IMR-90 (cell line): ENCODE measurements around the gene ZDHHC17. TPM values are rescaled to one million over a fixed set of nuclear protein-coding genes. Genes with fewer than 3 reads are reported as not detected.

ENCODE experiments used
- ATAC-seq: fragments of 200-7000 bp; cut with Tn5 transposase; 2 replicates; pipeline ENCODE4 v1.9.1; 2020; ENCODE audit warnings: low read depth, mild to moderate bottlenecking, moderate library complexity
- BruUV-seq: library from RNA; stranded (reverse); fragments of 400-500 nt; replicated peaks from 2 replicates; lab custom pipeline; 2021; lab: Mats Ljungman, UMichigan
- CTCF ChIA-PET: fragments of 300-600 bp; formaldehyde crosslinking; extraction: SDS; loops from one replicate; lab custom pipeline; 2021; ENCODE audit warnings: antibody characterized with exemption; lab: Yijun Ruan, JAX
- POLR2A ChIA-PET: fragments of 300-600 bp; sonication (Branson Sonifier 250); formaldehyde crosslinking; loops from one replicate; lab custom pipeline; 2022; ENCODE audit warnings: antibody characterized with exemption; ENCODE audit not compliant: unreplicated experiment; lab: Charles Lee
- DNase-seq: peaks from one replicate; pipeline ENCODE4 v3.0.0; 2013
- H2AFZ ChIP-seq: replicated peaks from 2 replicates; pipeline ENCODE3; 2013; ENCODE audit warnings: low read length, mild to moderate bottlenecking; ENCODE audit not compliant: poor library complexity
- H2AK5ac ChIP-seq: 2 replicates; pipeline ENCODE4 v1.6.1; 2013; ENCODE audit warnings: low read depth, low read length, inconsistent platforms
- H2AK9ac ChIP-seq: replicated peaks from 2 replicates; pipeline ENCODE3; 2013; ENCODE audit warnings: mild to moderate bottlenecking, low read depth, low read length, moderate library complexity; ENCODE audit not compliant: poor library complexity
- H2BK120ac ChIP-seq: 2 replicates; pipeline ENCODE4 v1.6.1; 2013; ENCODE audit warnings: low read depth, low read length, inconsistent platforms
- H2BK15ac ChIP-seq: 3 replicates; pipeline ENCODE4 v1.6.1; 2013; ENCODE audit warnings: low read depth, low read length, inconsistent platforms
- H2BK20ac ChIP-seq: 2 replicates; pipeline ENCODE4 v1.6.1; 2013; ENCODE audit warnings: low read depth, mild to moderate bottlenecking, inconsistent platforms, low read length, moderate library complexity
- H2BK5ac ChIP-seq: 2 replicates; pipeline ENCODE4 v1.6.1; 2013; ENCODE audit warnings: mild to moderate bottlenecking, low read depth, low read length, inconsistent platforms; ENCODE audit not compliant: poor library complexity, severe bottlenecking
- H3K14ac ChIP-seq: replicated peaks from 2 replicates; pipeline ENCODE4 v1.6.1; 2013; ENCODE audit warnings: low read depth, low read length, inconsistent platforms
- H3K18ac ChIP-seq: 2 replicates; pipeline ENCODE4 v1.6.1; 2013; ENCODE audit warnings: low read depth, low read length, control low read depth
- H3K23ac ChIP-seq: 2 replicates; pipeline ENCODE4 v1.6.1; 2013; ENCODE audit warnings: low read depth, low read length, inconsistent platforms
- H3K27ac ChIP-seq: 2 replicates; pipeline ENCODE4 v1.5.1; 2013; ENCODE audit warnings: mild to moderate bottlenecking, control low read depth, low read length; ENCODE audit not compliant: insufficient read depth
- H3K27me3 ChIP-seq: 2 replicates; pipeline ENCODE4 v1.6.1; 2013; ENCODE audit warnings: low read length; ENCODE audit not compliant: control insufficient read depth, insufficient read depth
- H3K36me3 ChIP-seq: 2 replicates; pipeline ENCODE4 v1.6.1; 2013; ENCODE audit warnings: low read length, mixed read lengths; ENCODE audit not compliant: control insufficient read depth, insufficient read depth
- H3K4ac ChIP-seq: 2 replicates; pipeline ENCODE4 v1.6.1; 2013; ENCODE audit warnings: low read depth, low read length, inconsistent platforms
- H3K4me1 ChIP-seq: 2 replicates; pipeline ENCODE4 v1.6.1; 2013; ENCODE audit warnings: low read length, mixed read lengths; ENCODE audit not compliant: control insufficient read depth, insufficient read depth
- H3K4me2 ChIP-seq: 2 replicates; pipeline ENCODE4 v1.6.1; 2013; ENCODE audit warnings: low read depth, mild to moderate bottlenecking, control low read depth, low read length, moderate library complexity
- H3K4me3 ChIP-seq: 2 replicates; pipeline ENCODE4 v1.5.1; 2013; ENCODE audit warnings: low read depth, mild to moderate bottlenecking, control low read depth, low read length, moderate library complexity; ENCODE audit not compliant: insufficient read depth
- H3K56ac ChIP-seq: 2 replicates; pipeline ENCODE4 v1.6.1; 2013; ENCODE audit warnings: low read length, inconsistent platforms; ENCODE audit not compliant: insufficient read depth; ENCODE audit errors: extremely low read depth
- H3K79me1 ChIP-seq, 2 experiments: 2 replicates each; pipeline ENCODE4 v1.6.1; 2013; ENCODE audit warnings: low read length in 2 of 2, inconsistent platforms in 1 of 2, low read depth in 1 of 2
- H3K9ac ChIP-seq: 2 replicates; pipeline ENCODE4 v1.6.1; 2013; ENCODE audit warnings: low read depth, low read length, control low read depth
- H3K9me1 ChIP-seq: 2 replicates; pipeline ENCODE4 v1.6.1; 2013; ENCODE audit warnings: low read length, inconsistent platforms; ENCODE audit not compliant: insufficient read depth
- H3K9me3 ChIP-seq: 2 replicates; pipeline ENCODE4 v1.6.1; 2013; ENCODE audit warnings: low read length; ENCODE audit not compliant: control insufficient read depth, insufficient read depth
- H4K20me1 ChIP-seq: 2 replicates; pipeline ENCODE4 v1.6.1; 2013; ENCODE audit warnings: low read length, inconsistent platforms; ENCODE audit not compliant: insufficient read depth
- H4K5ac ChIP-seq: 2 replicates; pipeline ENCODE4 v1.6.1; 2013; ENCODE audit warnings: mild to moderate bottlenecking, low read depth, low read length, control low read depth
- H4K8ac ChIP-seq, 2 experiments: 2 replicates each; pipeline ENCODE4 v1.6.1; 2013; ENCODE audit warnings: low read depth in 2 of 2, low read length in 2 of 2, control low read depth in 1 of 2, inconsistent platforms in 1 of 2
- H4K91ac ChIP-seq: 2 replicates; pipeline ENCODE4 v1.6.1; 2013; ENCODE audit warnings: low read depth, low read length, inconsistent platforms; ENCODE audit not compliant: insufficient read depth
- FOS ChIP-seq: fragments of 150-350 bp; IDR thresholded peaks from 2 replicates; pipeline ENCODE4 v1.6.1; 2016; ENCODE audit warnings: low read depth, low read length
- RCOR1 ChIP-seq: IDR thresholded peaks from 2 replicates; pipeline ENCODE4 v1.6.1; 2012; ENCODE audit warnings: mild to moderate bottlenecking, low read length, improper control_type of control experiment; ENCODE audit not compliant: insufficient replicate concordance
- WGBS, 2 experiments: methylation state at CpG; one replicate each; pipeline versions ENCODE4 v1.1.5 to v1.1.7; 2013; ENCODE audit warnings: missing lambda C conversion rate in 2 of 2; ENCODE audit not compliant: insufficient read length in 1 of 2; ENCODE audit errors: extremely low coverage in 2 of 2; 5-methylcytosine and 5-hydroxymethylcytosine counted together
- dilution Hi-C: fragments of 300-500 bp; cut with HindIII; formaldehyde crosslinking; loops from one replicate; pipeline ENCODE4 v1.14.3; 2018; ENCODE audit warnings: low sequenced_read_pairs; ENCODE audit not compliant: unreplicated experiment
- in situ Hi-C: fragments of 300-500 bp; cut with MboI; formaldehyde crosslinking; loops from 3 replicates; pipeline ENCODE4 v1.14.3; 2019; ENCODE audit warnings: low sequenced_read_pairs, inconsistent platforms, mixed read lengths
- intact Hi-C: fragments of 100-400 bp; cut with micrococcal nuclease; formaldehyde crosslinking; loops from 2 replicates; pipeline ENCODE4 v1.10.0; 2022
- polyA plus RNA-seq, 3 experiments: library from polyadenylated mRNA; depleted of rRNA; stranded (reverse); fragments of >200 nt; gene quantifications; 2 replicates each; pipeline ENCODE4 v1.2.3, GENCODE V29; 2012; ENCODE audit warnings: low replicate concordance in 1 of 3
- total RNA-seq: library from RNA; depleted of rRNA; stranded (reverse); fragments of >200 nt; gene quantifications from 2 replicates; pipeline ENCODE4 v1.2.3, GENCODE V29; 2012
- TF ChIP-seq, protein P1 (sequence below): fragments of 150-350 bp; IDR thresholded peaks from 2 replicates; pipeline ENCODE4 v1.6.1; 2016; ENCODE audit warnings: low read depth, mild to moderate bottlenecking, low read length, moderate library complexity, borderline replicate concordance
- TF ChIP-seq, protein P2 (sequence below): fragments of 150-350 bp; IDR thresholded peaks from 2 replicates; pipeline ENCODE4 v1.6.1; 2017; ENCODE audit warnings: mild to moderate bottlenecking, antibody characterized with exemption, low read length, low read depth

ZDHHC17 gene
- total and polyA plus RNA-seq, 2 of the 4 experiments (the other 2 are of a cell fraction): 23.3 to 125 TPM

DNA sequence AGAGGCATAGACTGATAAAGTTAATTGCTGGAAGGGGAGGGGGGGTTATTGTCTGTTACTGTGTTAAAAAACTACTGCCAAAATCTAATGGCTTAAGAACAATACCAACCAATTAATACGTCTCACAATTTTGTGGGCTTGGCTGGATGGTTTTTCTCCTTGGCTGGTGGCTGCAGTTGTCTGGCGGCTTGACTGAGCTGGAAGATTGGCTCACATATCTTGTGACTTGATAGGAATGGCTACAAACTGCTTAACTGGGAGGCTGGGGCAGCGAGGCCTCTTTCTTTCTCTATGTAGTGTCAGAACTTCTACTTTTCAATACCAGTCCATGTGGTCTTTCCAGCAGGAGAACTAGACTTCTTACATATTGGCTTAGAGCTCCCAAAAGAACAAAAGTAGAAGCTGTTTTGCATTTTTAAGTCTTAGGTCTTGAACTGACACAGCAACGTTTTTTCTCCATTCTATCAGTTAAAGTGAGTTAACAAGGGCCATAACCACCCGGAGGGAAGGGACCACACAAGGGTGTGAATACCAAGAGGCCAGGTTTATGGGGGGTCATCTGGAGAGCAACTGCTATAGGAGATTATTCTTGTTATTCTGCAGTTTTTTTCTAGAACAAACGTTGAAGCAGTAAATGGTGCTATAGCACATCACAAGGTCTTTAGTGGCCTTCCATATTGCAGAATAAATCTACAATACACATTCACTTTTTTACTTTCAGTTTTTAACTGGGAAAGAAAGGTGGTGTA, 46.9 kb downstream of the ZDHHC17 start:
- Histone ChIP-seq H3K9me1 (no peaks in the 10 kb centered on the region), H3K4me3 (no peak overlapping the region), H2BK120ac (no peak overlapping the region), H2AFZ (no peak overlapping the region), H3K9ac (no peak overlapping the region), H4K8ac (no peak overlapping the region), H4K91ac (no peak overlapping the region), H3K9me3 (no peaks in the 10 kb centered on the region), H2AK5ac (no peak overlapping the region), H3K4ac (no peak overlapping the region), H3K27me3 (no peaks in the 10 kb centered on the region), H2BK15ac (no peak overlapping the region), H3K23ac (no peak overlapping the region), H3K18ac (no peak overlapping the region), H4K20me1 (no peaks in the 10 kb centered on the region), H3K14ac (no peak overlapping the region), H2AK9ac (no peak overlapping the region), H2BK20ac (no peak overlapping the region), H3K4me1 (no peaks in the 10 kb centered on the region), H3K4me2 (no peak overlapping the region), H2BK5ac (no peak overlapping the region), H3K79me1 (peaks cover 6 to 10% of the 10 kb centered on the region in 2 experiments; a peak in 3 of 4 replicates), H3K36me3 (peaks cover 11% of the 10 kb centered on the region), H4K5ac (no peak overlapping the region), H3K27ac (no peak overlapping the region), H3K56ac (no peak overlapping the region)
- POLR2A ChIA-PET: no interaction called here
- BruUV-seq: no TSS peak
- ATAC-seq (no peak), DNase-seq (no peak)
- dilution Hi-C loops (no loop called here), intact Hi-C loops (no loop called here), in situ Hi-C loops (no loop called here)
- TF ChIP-seq RCOR1 (no peak), FOS (no peak)
- TF ChIP-seq, protein P1, sequence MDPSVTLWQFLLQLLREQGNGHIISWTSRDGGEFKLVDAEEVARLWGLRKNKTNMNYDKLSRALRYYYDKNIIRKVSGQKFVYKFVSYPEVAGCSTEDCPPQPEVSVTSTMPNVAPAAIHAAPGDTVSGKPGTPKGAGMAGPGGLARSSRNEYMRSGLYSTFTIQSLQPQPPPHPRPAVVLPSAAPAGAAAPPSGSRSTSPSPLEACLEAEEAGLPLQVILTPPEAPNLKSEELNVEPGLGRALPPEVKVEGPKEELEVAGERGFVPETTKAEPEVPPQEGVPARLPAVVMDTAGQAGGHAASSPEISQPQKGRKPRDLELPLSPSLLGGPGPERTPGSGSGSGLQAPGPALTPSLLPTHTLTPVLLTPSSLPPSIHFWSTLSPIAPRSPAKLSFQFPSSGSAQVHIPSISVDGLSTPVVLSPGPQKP: no peak
- TF ChIP-seq, protein P2, sequence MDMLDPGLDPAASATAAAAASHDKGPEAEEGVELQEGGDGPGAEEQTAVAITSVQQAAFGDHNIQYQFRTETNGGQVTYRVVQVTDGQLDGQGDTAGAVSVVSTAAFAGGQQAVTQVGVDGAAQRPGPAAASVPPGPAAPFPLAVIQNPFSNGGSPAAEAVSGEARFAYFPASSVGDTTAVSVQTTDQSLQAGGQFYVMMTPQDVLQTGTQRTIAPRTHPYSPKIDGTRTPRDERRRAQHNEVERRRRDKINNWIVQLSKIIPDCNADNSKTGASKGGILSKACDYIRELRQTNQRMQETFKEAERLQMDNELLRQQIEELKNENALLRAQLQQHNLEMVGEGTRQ: no peak
- CTCF ChIA-PET: interaction anchor here (3.5 kb wide), 1 partner anchor 10 kb away, joined by 14 read pairs; no protein-coding TSS in a partner anchor
- no CpG with 5 or more reads among the region's 6 CpGs for WGBS, 2 experiments
